ENCODE data around the gene TMED7. TPM values are rescaled to one million over a fixed set of nuclear protein-coding genes. Genes with fewer than 3 reads are reported as not detected.

Gene TMED7
- total and polyA plus RNA-seq, 4 donors = 43.4 to 140 (median 65.8) TPM

- TF ChIP-seq, protein P1, sequence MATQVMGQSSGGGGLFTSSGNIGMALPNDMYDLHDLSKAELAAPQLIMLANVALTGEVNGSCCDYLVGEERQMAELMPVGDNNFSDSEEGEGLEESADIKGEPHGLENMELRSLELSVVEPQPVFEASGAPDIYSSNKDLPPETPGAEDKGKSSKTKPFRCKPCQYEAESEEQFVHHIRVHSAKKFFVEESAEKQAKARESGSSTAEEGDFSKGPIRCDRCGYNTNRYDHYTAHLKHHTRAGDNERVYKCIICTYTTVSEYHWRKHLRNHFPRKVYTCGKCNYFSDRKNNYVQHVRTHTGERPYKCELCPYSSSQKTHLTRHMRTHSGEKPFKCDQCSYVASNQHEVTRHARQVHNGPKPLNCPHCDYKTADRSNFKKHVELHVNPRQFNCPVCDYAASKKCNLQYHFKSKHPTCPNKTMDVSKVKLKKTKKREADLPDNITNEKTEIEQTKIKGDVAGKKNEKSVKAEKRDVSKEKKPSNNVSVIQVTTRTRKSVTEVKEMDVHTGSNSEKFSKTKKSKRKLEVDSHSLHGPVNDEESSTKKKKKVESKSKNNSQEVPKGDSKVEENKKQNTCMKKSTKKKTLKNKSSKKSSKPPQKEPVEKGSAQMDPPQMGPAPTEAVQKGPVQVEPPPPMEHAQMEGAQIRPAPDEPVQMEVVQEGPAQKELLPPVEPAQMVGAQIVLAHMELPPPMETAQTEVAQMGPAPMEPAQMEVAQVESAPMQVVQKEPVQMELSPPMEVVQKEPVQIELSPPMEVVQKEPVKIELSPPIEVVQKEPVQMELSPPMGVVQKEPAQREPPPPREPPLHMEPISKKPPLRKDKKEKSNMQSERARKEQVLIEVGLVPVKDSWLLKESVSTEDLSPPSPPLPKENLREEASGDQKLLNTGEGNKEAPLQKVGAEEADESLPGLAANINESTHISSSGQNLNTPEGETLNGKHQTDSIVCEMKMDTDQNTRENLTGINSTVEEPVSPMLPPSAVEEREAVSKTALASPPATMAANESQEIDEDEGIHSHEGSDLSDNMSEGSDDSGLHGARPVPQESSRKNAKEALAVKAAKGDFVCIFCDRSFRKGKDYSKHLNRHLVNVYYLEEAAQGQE (IDR thresholded peaks at IDR 0.05) = no peak
- no peak for TF ChIP-seq GABPA (IDR thresholded peaks at IDR 0.05 in 1 of 2, conservative IDR thresholded peaks at IDR 0.05 in 1 of 2)
Measured at GRCh38 chr5:115565233-115565632, 60.6 kb downstream of the TMED7 start (continued).

Other genes with a start within 250 kb of the TMED7 start
- gene FEM1C, start 81.3 kb downstream of the TMED7 start, total RNA-seq = 10 to 100 TPM; 13.2 to 14.3 TPM
- gene FEM1C, start 81.3 kb downstream of the TMED7 start, polyA plus RNA-seq = 1 to 10 TPM; 3.4 to 4.3 TPM
- 1 to 10 TPM in 1 of 2 donors, under 1 TPM in 1; 0.59 to 1.3 TPM for gene TICAM2, start 23.6 kb downstream of the TMED7 start, total RNA-seq
- 1 to 10 TPM in 1 of 2 donors, under 1 TPM in 1; 0.50 to 1.5 TPM for gene TICAM2, start 23.6 kb downstream of the TMED7 start, polyA plus RNA-seq
- gene CDO1, start 190.6 kb upstream of the TMED7 start, total RNA-seq = 100 to 1,000 TPM; 212 to 472 TPM
- gene CDO1, start 190.6 kb upstream of the TMED7 start, polyA plus RNA-seq = 100 to 1,000 TPM; 106 to 270 TPM
- 10 to 100 TPM; 14.8 to 43.1 TPM for gene ATG12, start 215.5 kb upstream of the TMED7 start, total RNA-seq
- gene ATG12, start 215.5 kb upstream of the TMED7 start, polyA plus RNA-seq = 10 to 100 TPM; 15.6 to 32.5 TPM
- gene AP3S1, start 215.9 kb upstream of the TMED7 start, total RNA-seq = 10 to 100 TPM; 40.4 to 41.5 TPM
- 10 to 100 TPM; 32.7 to 52.7 TPM for gene AP3S1, start 215.9 kb upstream of the TMED7 start, polyA plus RNA-seq